Hepatocyte (in vitro differentiated cells): Measurements from ENCODE around the gene ZMYND8. TPM values are rescaled to one million over a fixed set of nuclear protein-coding genes. Genes with fewer than 3 reads are reported as not detected.

Experiments used
- DNase-seq: peaks from one replicate; pipeline ENCODE4 v3.0.0-alpha.2; 2016; ENCODE audit warnings: low spot score
- H2AFZ ChIP-seq: fragments of 200-600 bp; sonication (generic); 2 replicates; pipeline ENCODE4 v1.6.0; 2016; ENCODE audit warnings: antibody characterized with exemption, mild to moderate bottlenecking
- H3K27ac ChIP-seq: fragments of 200-600 bp; sonication (generic); 2 replicates; pipeline ENCODE4 v1.5.1; 2016; ENCODE audit warnings: mild to moderate bottlenecking
- H3K27me3 ChIP-seq: fragments of 200-600 bp; sonication (generic); 2 replicates; pipeline ENCODE4 v1.6.1; 2016
- H3K36me3 ChIP-seq: fragments of 200-600 bp; sonication (generic); replicated peaks from 2 replicates; pipeline ENCODE4 v1.5.1; 2016; ENCODE audit warnings: low read depth; ENCODE audit not compliant: insufficient read depth
- H3K4me1 ChIP-seq: fragments of 200-600 bp; sonication (generic); 2 replicates; pipeline ENCODE4 v1.5.1; 2016; ENCODE audit warnings: mild to moderate bottlenecking, moderate library complexity; ENCODE audit not compliant: insufficient read depth
- H3K4me2 ChIP-seq: fragments of 200-600 bp; sonication (generic); 2 replicates; pipeline ENCODE4 v1.6.0; 2016
- H3K4me3 ChIP-seq: fragments of 200-600 bp; sonication (generic); 2 replicates; pipeline ENCODE4 v1.5.1; 2016; ENCODE audit warnings: mild to moderate bottlenecking
- H3K79me2 ChIP-seq: fragments of 200-600 bp; sonication (generic); 2 replicates; pipeline ENCODE4 v1.6.0; 2017; ENCODE audit warnings: mild to moderate bottlenecking
- H3K9me2 ChIP-seq: fragments of 200-600 bp; sonication (generic); replicated peaks from 2 replicates; pipeline ENCODE4 v1.6.0; 2017; ENCODE audit warnings: mild to moderate bottlenecking; ENCODE audit not compliant: insufficient read depth
- H3K9me3 ChIP-seq: fragments of 200-600 bp; sonication (generic); 2 replicates; pipeline ENCODE4 v1.5.1; 2016; ENCODE audit warnings: low read depth, mild to moderate bottlenecking
- H4K20me1 ChIP-seq: fragments of 200-600 bp; sonication (generic); 2 replicates; pipeline ENCODE4 v1.6.0; 2016; ENCODE audit warnings: mild to moderate bottlenecking; ENCODE audit not compliant: insufficient read depth, poor library complexity, severe bottlenecking
- EZH2 ChIP-seq: fragments of 200-600 bp; sonication (generic); IDR thresholded peaks from 2 replicates; pipeline ENCODE4 v1.6.1; 2016; ENCODE audit warnings: antibody characterized with exemption, mild to moderate bottlenecking, borderline replicate concordance
- EZH2phosphoT487 ChIP-seq: fragments of 200-600 bp; sonication (generic); IDR thresholded peaks from one replicate; pipeline ENCODE4 v1.6.1; 2018; ENCODE audit warnings: antibody characterized with exemption, mild to moderate bottlenecking, low read depth, moderate library complexity; ENCODE audit not compliant: unreplicated experiment, severe bottlenecking
- WGBS: methylation state at CpG from one replicate; pipeline ENCODE4 v1.1.6; 2016; ENCODE audit warnings: low lambda C conversion rate; ENCODE audit errors: missing lambda C conversion rate; 5-methylcytosine and 5-hydroxymethylcytosine counted together
- polyA plus RNA-seq: library from polyadenylated mRNA; unstranded; fragments of >200 nt; fragmentation: Nextera tagmentation; extraction: Ambion mirVana; gene quantifications from 2 replicates; pipeline ENCODE4 v1.2.1, GENCODE V29; 2016
- total RNA-seq: library from RNA; depleted of rRNA; stranded (reverse); fragments of >200 nt; gene quantifications from 2 replicates; pipeline ENCODE4 v1.2.3, GENCODE V29; 2014
- TF ChIP-seq, protein P1 (sequence below): fragments of 200-600 bp; sonication (generic); IDR thresholded peaks from 2 replicates; pipeline ENCODE4 v1.5.1; 2016; ENCODE audit warnings: antibody characterized with exemption, mild to moderate bottlenecking; ENCODE audit not compliant: poor library complexity

ZMYND8 gene
- total and polyA plus RNA-seq, 2 experiments from 2014 or later, result 30.3 to 34.3 TPM

DNA sequence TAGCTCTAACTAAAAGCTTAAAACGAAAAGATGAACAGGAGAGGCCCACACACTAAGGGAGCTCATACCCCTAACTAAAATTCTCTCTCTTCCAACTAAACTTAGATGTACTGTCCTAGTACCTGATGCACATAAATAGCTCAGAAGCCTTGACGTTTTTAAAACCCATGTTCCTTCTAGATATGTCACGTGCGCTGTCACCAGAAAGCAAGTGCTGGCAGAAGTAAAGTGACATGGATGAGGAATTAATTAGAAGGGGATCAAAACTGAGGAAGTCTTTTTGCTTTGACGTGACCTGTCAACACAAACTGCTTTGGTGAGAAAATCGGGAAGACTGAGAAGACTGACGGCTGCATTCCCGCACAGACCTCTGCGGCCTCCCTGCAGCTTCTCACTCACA, 142.5 kb downstream of the ZMYND8 start:
- no peak overlapping the region for H2AFZ ChIP-seq
- H3K4me3 ChIP-seq, result no peak overlapping the region
- TF ChIP-seq EZH2phosphoT487, result no peak
- TF ChIP-seq, protein P1, sequence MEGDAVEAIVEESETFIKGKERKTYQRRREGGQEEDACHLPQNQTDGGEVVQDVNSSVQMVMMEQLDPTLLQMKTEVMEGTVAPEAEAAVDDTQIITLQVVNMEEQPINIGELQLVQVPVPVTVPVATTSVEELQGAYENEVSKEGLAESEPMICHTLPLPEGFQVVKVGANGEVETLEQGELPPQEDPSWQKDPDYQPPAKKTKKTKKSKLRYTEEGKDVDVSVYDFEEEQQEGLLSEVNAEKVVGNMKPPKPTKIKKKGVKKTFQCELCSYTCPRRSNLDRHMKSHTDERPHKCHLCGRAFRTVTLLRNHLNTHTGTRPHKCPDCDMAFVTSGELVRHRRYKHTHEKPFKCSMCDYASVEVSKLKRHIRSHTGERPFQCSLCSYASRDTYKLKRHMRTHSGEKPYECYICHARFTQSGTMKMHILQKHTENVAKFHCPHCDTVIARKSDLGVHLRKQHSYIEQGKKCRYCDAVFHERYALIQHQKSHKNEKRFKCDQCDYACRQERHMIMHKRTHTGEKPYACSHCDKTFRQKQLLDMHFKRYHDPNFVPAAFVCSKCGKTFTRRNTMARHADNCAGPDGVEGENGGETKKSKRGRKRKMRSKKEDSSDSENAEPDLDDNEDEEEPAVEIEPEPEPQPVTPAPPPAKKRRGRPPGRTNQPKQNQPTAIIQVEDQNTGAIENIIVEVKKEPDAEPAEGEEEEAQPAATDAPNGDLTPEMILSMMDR, result no peak
- no peak for TF ChIP-seq EZH2
- no peaks in the 10 kb centered on the region for H3K36me3 ChIP-seq
- H3K27me3 ChIP-seq, result no peaks in the 10 kb centered on the region
- 97% methylated on average over 9 of the region's 9 CpGs for WGBS
- no peaks in the 10 kb centered on the region for H3K9me2 ChIP-seq
- no peaks in the 10 kb centered on the region for H3K9me3 ChIP-seq
- peaks cover 3% of the 10 kb centered on the region for H4K20me1 ChIP-seq
- no peak overlapping the region for H3K4me2 ChIP-seq
- H3K27ac ChIP-seq, result no peak overlapping the region
- H3K79me2 ChIP-seq, result peaks cover 4% of the 10 kb centered on the region
- H3K4me1 ChIP-seq, result no peaks in the 10 kb centered on the region
- no peak for DNase-seq

DNA sequence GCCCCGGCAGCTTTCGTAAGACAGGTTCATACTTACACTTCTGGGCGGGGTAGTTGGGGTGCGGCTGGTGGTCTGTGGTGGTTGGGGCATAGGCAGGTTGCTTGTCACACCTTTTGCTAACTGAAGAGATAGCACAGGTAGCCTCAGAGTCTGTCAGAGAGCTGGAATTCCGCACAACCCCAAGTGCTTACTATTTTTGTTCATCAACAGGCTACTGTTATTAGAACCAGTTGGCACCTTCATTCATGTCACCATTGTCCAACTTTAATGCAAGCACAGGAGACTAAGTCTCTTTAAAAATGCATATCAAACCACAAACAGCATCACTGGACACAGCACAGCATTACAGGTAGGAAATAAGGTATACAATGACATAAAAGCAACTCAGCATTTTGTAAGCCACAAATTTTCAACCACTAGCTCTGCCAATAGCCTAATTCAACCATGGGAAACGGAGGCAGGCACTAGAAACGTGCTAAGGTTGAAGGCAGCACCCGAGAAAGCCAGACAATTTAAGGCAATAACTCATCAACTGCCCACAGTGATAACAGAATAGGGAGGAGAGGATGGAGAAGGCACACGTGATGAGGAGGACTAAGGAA, 143.8 kb downstream of the ZMYND8 start:
- Histone ChIP-seq H2AFZ (no peak overlapping the region), H3K27ac (no peak overlapping the region), H3K4me1 (no peaks in the 10 kb centered on the region), H4K20me1 (peaks cover 3% of the 10 kb centered on the region), H3K36me3 (no peaks in the 10 kb centered on the region), H3K27me3 (no peaks in the 10 kb centered on the region), H3K4me3 (no peak overlapping the region), H3K79me2 (peaks cover 4% of the 10 kb centered on the region), H3K9me3 (no peaks in the 10 kb centered on the region), H3K9me2 (no peaks in the 10 kb centered on the region), H3K4me2 (no peak overlapping the region)
- no peak for DNase-seq
- TF ChIP-seq, protein P1, result no peak
- TF ChIP-seq EZH2 (no peak), EZH2phosphoT487 (no peak)
- 92% methylated on average over 9 of the region's 9 CpGs for WGBS

DNA sequence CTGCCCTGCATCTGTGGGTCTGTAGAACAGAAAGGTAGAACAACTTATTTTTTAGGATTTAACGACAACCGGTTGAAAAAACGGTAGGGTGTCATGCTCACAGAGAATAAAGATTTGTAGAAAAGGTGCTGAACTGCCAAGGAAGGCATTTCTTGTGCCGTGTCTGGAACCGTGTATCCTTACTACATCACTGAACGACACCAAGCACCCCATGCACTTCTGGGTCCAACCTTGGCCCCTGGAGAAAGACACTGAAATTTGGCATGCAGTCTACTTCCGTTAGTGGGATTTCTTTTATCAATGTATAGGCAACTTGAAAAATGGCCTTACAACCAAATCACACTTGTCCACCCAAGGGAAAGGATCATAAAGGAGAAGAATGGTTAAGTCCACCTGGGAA, 145.5 kb downstream of the ZMYND8 start:
- H3K4me1 ChIP-seq, result no peaks in the 10 kb centered on the region
- peaks cover 3% of the 10 kb centered on the region for H4K20me1 ChIP-seq
- H3K9me2 ChIP-seq, result no peaks in the 10 kb centered on the region
- H3K9me3 ChIP-seq, result no peaks in the 10 kb centered on the region
- no peaks in the 10 kb centered on the region for H3K36me3 ChIP-seq
- DNase-seq, result no peak
- 97% methylated on average over 7 of the region's 7 CpGs for WGBS
- peaks cover 4% of the 10 kb centered on the region for H3K79me2 ChIP-seq
- H3K4me3 ChIP-seq, result no peak overlapping the region
- no peak overlapping the region for H2AFZ ChIP-seq
- TF ChIP-seq, protein P1, result no peak
- no peak for TF ChIP-seq EZH2
- TF ChIP-seq EZH2phosphoT487, result no peak
- no peak overlapping the region for H3K27ac ChIP-seq
- no peak overlapping the region for H3K4me2 ChIP-seq
- no peaks in the 10 kb centered on the region for H3K27me3 ChIP-seq

DNA sequence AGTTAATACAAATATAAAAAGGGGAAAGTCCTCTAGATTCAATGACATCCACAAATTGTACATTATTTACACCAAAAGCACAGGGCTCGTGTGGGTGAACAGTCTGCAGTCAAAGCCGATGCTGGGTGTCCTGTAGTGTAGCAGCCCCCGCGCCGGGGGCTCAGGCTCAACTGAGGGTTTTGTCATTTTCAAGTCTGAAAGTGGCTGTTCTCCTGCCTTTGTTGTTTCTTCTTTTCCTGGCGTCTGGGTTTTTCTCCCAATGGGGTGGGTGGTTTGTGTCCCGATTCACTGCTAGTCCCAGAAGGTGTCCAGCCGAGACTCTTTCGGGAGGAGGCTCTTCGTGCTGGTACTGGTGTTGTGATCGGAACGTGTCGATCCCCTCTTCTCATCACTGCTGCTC, 146.0 kb downstream of the ZMYND8 start:
- TF ChIP-seq EZH2 (no peak), EZH2phosphoT487 (no peak)
- TF ChIP-seq, protein P1, result no peak
- Histone ChIP-seq H3K27ac (no peak overlapping the region), H3K4me3 (no peak overlapping the region), H3K27me3 (no peaks in the 10 kb centered on the region), H3K4me1 (no peaks in the 10 kb centered on the region), H3K36me3 (no peaks in the 10 kb centered on the region), H3K9me3 (no peaks in the 10 kb centered on the region), H3K79me2 (no peaks in the 10 kb centered on the region), H2AFZ (no peak overlapping the region), H4K20me1 (peaks cover 3% of the 10 kb centered on the region), H3K4me2 (no peak overlapping the region), H3K9me2 (no peaks in the 10 kb centered on the region)
- DNase-seq, result no peak
- WGBS, result 97% methylated on average over 13 of the region's 13 CpGs
